Esophagus muscularis mucosa (tissue), 3 donors: ENCODE results near the gene PLG.

ENCODE experiments used
- CTCF ChIP-seq, 3 experiments: fragments of 200-600 bp in 2 of 3; fragments of 450-650 bp in 1 of 3; sonication (generic) in 2 of 3; IDR thresholded peaks; one replicate each; pipeline ENCODE4 v1.5.1; 2017 to 2019; ENCODE audit warnings: antibody characterized with exemption in 3 of 3, mild to moderate bottlenecking in 2 of 3, moderate library complexity in 1 of 3
- POLR2A ChIP-seq: fragments of 450-650 bp; IDR thresholded peaks from one replicate; pipeline ENCODE4 v1.6.1; 2017; ENCODE audit warnings: antibody characterized with exemption, moderate library complexity, mild to moderate bottlenecking, low read depth

DNA sequence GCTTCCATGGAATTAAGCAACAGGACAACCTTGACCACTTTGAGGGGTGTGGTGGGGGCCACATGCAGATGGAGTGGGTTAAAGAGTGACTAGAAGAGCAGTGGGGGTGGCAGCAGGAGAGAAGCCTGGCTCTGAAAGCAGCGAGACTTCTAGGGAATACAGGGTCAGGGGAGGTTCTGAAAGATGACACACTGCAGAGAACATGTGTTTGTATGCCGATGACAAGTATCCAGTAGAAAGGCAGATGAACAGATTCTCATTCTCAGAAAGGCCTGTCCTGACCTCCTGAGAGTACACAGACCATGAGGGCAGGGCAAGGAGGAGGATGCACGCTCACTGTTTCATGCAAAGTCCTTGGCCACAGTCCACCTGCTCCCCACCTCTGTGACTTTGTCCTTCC lies 40.8 kb upstream of the PLG start:
- TF ChIP-seq POLR2A (no peak), CTCF (IDR thresholded peaks at IDR 0.05) (no peak)
